ENCODE measurements around the gene LAMB3. TPM values are rescaled to one million over a fixed set of nuclear protein-coding genes. Genes with fewer than 3 reads are reported as not detected.
A peak's percentile ranks its signal among the peaks of the same experiment; 100 is the strongest.

LAMB3 gene
- total and polyA plus RNA-seq, 10 donors = 0.43 to 3.4 (median 0.80) TPM

- DNase-seq = no peak
- Histone ChIP-seq H3K27ac (peak overlapping the region in 2 of 8 donors; percentile 17 to 22), H3K9me3 (no peaks in the 10 kb centered on the region), H3K4me3 (no peak overlapping the region), H3K4me1 (peaks cover 0 to 52% (median 26%) of the 10 kb centered on the region in 6 donors), H3K36me3 (no peaks in the 10 kb centered on the region), H3K27me3 (replicated peaks in 1 of 7) (peaks cover 0 to 8% (median 0%) of the 10 kb centered on the region in 7 donors)
- intact Hi-C loops (cut with DNase I; ENCODE audit: low total_unique reads) = loop anchor here (10.0 kb wide), 1 partner anchor 46 kb away; no protein-coding TSS in a partner anchor
- 39 to 61% (median 47%) methylated on average over 4 of the region's 4 CpGs for WGBS, 5 donors
- no peak for TF ChIP-seq CTCF (IDR thresholded peaks at IDR 0.05 in 8 of 11, conservative IDR thresholded peaks at IDR 0.05 in 3 of 11)
- TF ChIP-seq POLR2A (IDR thresholded peaks at IDR 0.05) = no peak
- TF ChIP-seq POLR2AphosphoS5 (IDR thresholded peaks at IDR 0.05) = no peak
These were observed 30.9 kb downstream of the LAMB3 start for GRCh38 chr1:209621286-209621685.

GRCh38 chr1:209620487-209620884 is 31.7 kb downstream of the LAMB3 start:
- 78 to 92% (median 81%) methylated on average over 3 of the region's 3 CpGs for WGBS, 5 donors

GRCh38 chr1:209619696-209620486 is 32.3 kb downstream of the LAMB3 start:
- Histone ChIP-seq H3K36me3 (no peaks in the 10 kb centered on the region), H3K4me1 (peaks cover 0 to 40% (median 19%) of the 10 kb centered on the region in 6 donors), H3K27me3 (replicated peaks in 1 of 7) (peaks cover 0 to 15% (median 0%) of the 10 kb centered on the region in 7 donors), H3K27ac (no peak overlapping the region), H3K9me3 (no peaks in the 10 kb centered on the region), H3K4me3 (no peak overlapping the region)
- 82 to 86% (median 84%) methylated on average over 7 of the region's 7 CpGs for WGBS, 5 donors
- intact Hi-C loops (cut with DNase I; ENCODE audit: low total_unique reads) = loop anchor here (10.0 kb wide), 1 partner anchor 45 kb away; no protein-coding TSS in a partner anchor
- no peak for DNase-seq
- TF ChIP-seq POLR2AphosphoS5 (IDR thresholded peaks at IDR 0.05) (no peak), CTCF (IDR thresholded peaks at IDR 0.05 in 8 of 11, conservative IDR thresholded peaks at IDR 0.05 in 3 of 11) (no peak), POLR2A (IDR thresholded peaks at IDR 0.05) (no peak)

More at GRCh38 chr1:209620487-209620884, 31.7 kb downstream of the LAMB3 start:
- Histone ChIP-seq H3K4me1 (peaks cover 0 to 44% (median 22%) of the 10 kb centered on the region in 6 donors), H3K4me3 (no peak overlapping the region), H3K27ac (peak overlapping the region in 1 of 8 donors; percentile 22), H3K9me3 (no peaks in the 10 kb centered on the region), H3K27me3 (replicated peaks in 1 of 7) (peaks cover 0 to 10% (median 0%) of the 10 kb centered on the region in 7 donors), H3K36me3 (no peaks in the 10 kb centered on the region)
- no peak for TF ChIP-seq CTCF (IDR thresholded peaks at IDR 0.05 in 8 of 11, conservative IDR thresholded peaks at IDR 0.05 in 3 of 11)
- no peak for TF ChIP-seq POLR2AphosphoS5 (IDR thresholded peaks at IDR 0.05)
- TF ChIP-seq POLR2A (IDR thresholded peaks at IDR 0.05) = no peak
- DNase-seq = no peak
- intact Hi-C loops (cut with DNase I; ENCODE audit: low total_unique reads) = loop anchor here (10.0 kb wide), 1 partner anchor 46 kb away; no protein-coding TSS in a partner anchor

- no peak for DNase-seq
- WGBS, 5 donors = 56 to 68% (median 62%) methylated on average over 4 to 6 of the region's 6 CpGs
- Histone ChIP-seq H3K4me1 (peaks cover 0 to 40% (median 18%) of the 10 kb centered on the region in 6 donors), H3K4me3 (no peak overlapping the region), H3K27me3 (replicated peaks in 1 of 7) (peaks cover 0 to 22% (median 0%) of the 10 kb centered on the region in 7 donors), H3K9me3 (no peaks in the 10 kb centered on the region), H3K27ac (no peak overlapping the region), H3K36me3 (no peaks in the 10 kb centered on the region)
- intact Hi-C loops (cut with DNase I; ENCODE audit: low total_unique reads) = no loop called here
- TF ChIP-seq POLR2A (IDR thresholded peaks at IDR 0.05) = no peak
- TF ChIP-seq POLR2AphosphoS5 (IDR thresholded peaks at IDR 0.05) = no peak
These were observed 33.3 kb downstream of the LAMB3 start for GRCh38 chr1:209618756-209619420.

Data from spleen (tissue), 11 donors.